ENCODE results near the gene MYO19. TPM values are rescaled to one million over a fixed set of nuclear protein-coding genes. Genes with fewer than 3 reads are reported as not detected.
A peak's percentile ranks its signal among the peaks of the same experiment; 100 is the strongest.

MYO19 gene
- total RNA-seq, 6 experiments from 2014 or later: 20.6 to 40.5 (median 28.9) TPM

DNA sequence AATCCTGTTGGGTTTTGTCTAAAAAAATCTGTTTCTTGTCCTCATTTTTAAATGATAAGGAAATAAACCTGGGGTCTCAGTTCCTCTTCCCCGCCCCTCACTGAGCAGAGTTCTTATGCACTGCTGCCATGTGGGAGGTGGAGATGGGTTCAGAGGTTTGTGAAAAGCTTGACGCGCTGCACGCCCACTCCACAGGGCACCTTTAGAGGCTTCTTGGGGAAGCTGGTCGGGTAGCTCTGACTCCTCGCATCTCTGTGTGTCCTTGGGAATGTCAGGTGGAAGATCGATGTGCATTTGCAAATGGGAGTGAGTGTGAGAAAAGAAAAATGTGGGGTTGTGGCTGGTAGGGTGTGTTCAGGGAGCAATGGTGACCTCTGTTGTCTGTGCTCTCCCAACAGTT lies 52.8 kb downstream of the MYO19 start:
- no peaks in the 10 kb centered on the region for H3K27me3 ChIP-seq
- no peak for DNase-seq
- no peak for ATAC-seq
- no peak for TF ChIP-seq POLR2A (IDR thresholded peaks at IDR 0.05)
- TF ChIP-seq, protein P1, sequence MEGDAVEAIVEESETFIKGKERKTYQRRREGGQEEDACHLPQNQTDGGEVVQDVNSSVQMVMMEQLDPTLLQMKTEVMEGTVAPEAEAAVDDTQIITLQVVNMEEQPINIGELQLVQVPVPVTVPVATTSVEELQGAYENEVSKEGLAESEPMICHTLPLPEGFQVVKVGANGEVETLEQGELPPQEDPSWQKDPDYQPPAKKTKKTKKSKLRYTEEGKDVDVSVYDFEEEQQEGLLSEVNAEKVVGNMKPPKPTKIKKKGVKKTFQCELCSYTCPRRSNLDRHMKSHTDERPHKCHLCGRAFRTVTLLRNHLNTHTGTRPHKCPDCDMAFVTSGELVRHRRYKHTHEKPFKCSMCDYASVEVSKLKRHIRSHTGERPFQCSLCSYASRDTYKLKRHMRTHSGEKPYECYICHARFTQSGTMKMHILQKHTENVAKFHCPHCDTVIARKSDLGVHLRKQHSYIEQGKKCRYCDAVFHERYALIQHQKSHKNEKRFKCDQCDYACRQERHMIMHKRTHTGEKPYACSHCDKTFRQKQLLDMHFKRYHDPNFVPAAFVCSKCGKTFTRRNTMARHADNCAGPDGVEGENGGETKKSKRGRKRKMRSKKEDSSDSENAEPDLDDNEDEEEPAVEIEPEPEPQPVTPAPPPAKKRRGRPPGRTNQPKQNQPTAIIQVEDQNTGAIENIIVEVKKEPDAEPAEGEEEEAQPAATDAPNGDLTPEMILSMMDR (IDR thresholded peaks at IDR 0.05): no peak
- H3K4me3 ChIP-seq: no peak overlapping the region
- 78% methylated on average over 7 of the region's 7 CpGs for WGBS (ENCODE audit: insufficient coverage, low coverage, low lambda C conversion rate, missing lambda C conversion rate)
- peaks cover 0 to 20% (median 0%) of the 10 kb centered on the region in 4 donors for H3K4me1 ChIP-seq
- no peaks in the 10 kb centered on the region for H3K9me3 ChIP-seq
- H3K27ac ChIP-seq: no peak overlapping the region
- no peaks in the 10 kb centered on the region for H3K36me3 ChIP-seq
- intact Hi-C loops (cut with DNase I): no loop called here

DNA sequence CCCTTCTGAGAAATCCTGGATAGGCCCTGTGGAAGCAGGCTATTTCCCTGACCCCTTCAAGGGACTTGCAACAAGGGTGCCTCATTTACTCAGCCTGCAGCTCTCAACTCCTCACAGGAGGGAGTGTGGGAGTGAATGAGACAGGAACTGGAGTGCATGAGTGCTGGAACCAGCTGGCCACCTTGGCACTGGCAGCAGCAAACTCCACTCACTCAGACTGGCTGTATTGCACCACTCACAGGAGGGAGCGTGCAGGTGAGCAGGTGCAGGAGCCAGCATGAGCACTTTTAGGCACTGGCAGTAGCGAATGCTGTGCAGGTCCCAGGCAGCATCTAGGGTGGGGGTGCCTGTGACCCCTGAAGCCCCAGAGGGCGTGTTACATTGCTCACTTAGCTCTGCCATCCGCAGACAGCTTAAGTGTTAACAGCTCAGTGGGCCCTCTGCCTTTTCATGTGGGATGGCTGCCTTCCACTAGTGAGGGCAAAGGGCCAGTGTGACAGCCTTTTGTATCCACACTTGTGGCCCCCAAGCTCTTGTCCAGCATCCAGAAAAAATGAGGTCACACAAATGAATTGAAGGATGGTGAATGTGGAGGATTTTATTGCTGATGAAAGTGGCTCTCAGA lies 59.2 kb downstream of the MYO19 start:
- ATAC-seq: no peak
- H3K27ac ChIP-seq: no peak overlapping the region
- TF ChIP-seq, protein P1 (IDR thresholded peaks at IDR 0.05): no peak
- TF ChIP-seq POLR2A (IDR thresholded peaks at IDR 0.05): no peak
- intact Hi-C loops (cut with DNase I): no loop called here
- H3K4me3 ChIP-seq: no peak overlapping the region
- H3K4me1 ChIP-seq: no peaks in the 10 kb centered on the region
- no peaks in the 10 kb centered on the region for H3K27me3 ChIP-seq
- WGBS (ENCODE audit: insufficient coverage, low coverage, low lambda C conversion rate, missing lambda C conversion rate): 70% methylated on average over 2 of the region's 4 CpGs
- no peaks in the 10 kb centered on the region for H3K9me3 ChIP-seq
- peak in 1 of 3 donors; percentile 29 for DNase-seq
- H3K36me3 ChIP-seq: no peaks in the 10 kb centered on the region

DNA sequence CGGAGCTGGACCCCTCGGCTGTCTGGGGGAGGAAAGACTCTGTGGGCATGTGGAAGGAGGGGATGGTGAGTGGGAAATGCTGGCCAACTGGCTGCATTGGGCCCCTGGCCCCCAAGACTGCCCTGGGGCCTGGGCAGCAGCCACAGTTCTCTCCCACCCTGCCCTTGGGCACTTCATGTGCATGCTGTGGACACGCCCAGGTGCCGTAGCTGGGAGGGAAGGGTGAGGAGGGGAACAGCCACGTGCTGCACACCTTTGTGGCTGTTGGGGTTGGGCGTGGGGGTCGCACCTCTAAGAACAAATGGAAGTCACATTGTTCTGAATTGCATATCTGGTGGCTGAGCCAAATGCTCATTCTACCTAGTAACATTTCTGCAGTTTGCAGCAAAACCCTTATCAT lies 60.1 kb downstream of the MYO19 start:
- Histone ChIP-seq H3K36me3 (no peaks in the 10 kb centered on the region), H3K27me3 (no peaks in the 10 kb centered on the region), H3K4me1 (no peaks in the 10 kb centered on the region), H3K9me3 (no peaks in the 10 kb centered on the region), H3K27ac (no peak overlapping the region), H3K4me3 (no peak overlapping the region)
- ATAC-seq: no peak
- intact Hi-C loops (cut with DNase I): no loop called here
- TF ChIP-seq POLR2A (IDR thresholded peaks at IDR 0.05): no peak
- TF ChIP-seq, protein P1 (IDR thresholded peaks at IDR 0.05): no peak
- DNase-seq: peak in 1 of 3 donors; percentile 8
- 45% methylated on average over 5 of the region's 7 CpGs for WGBS (ENCODE audit: insufficient coverage, low coverage, low lambda C conversion rate, missing lambda C conversion rate)

DNA sequence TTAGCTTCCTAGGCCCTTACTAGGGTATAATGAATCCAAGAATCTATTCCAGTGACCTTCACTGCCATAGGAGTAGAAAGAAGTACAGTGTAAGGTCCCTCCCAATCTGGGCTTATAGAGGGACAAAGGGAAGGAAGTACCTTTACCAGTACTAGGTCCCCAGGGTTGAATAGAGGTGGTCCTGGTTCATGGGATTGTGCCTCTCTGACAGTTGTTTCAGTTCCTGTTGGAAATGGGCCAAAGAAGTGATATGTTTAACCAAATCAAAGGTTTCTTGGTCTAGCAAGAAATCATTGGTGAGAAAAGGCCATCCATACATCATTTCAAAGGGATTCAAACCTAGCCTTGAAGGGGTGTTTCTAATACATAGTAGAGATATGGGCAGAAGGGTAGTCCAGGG lies 64.2 kb downstream of the MYO19 start:
- no peaks in the 10 kb centered on the region for H3K36me3 ChIP-seq
- no peaks in the 10 kb centered on the region for H3K4me1 ChIP-seq
- H3K27me3 ChIP-seq: no peaks in the 10 kb centered on the region
- DNase-seq (no peak), ATAC-seq (no peak)
- H3K4me3 ChIP-seq: no peak overlapping the region
- no peak overlapping the region for H3K27ac ChIP-seq
- TF ChIP-seq POLR2A (IDR thresholded peaks at IDR 0.05): no peak
- TF ChIP-seq, protein P1 (IDR thresholded peaks at IDR 0.05): no peak
- intact Hi-C loops (cut with DNase I): no loop called here
- H3K9me3 ChIP-seq: no peaks in the 10 kb centered on the region

DNA sequence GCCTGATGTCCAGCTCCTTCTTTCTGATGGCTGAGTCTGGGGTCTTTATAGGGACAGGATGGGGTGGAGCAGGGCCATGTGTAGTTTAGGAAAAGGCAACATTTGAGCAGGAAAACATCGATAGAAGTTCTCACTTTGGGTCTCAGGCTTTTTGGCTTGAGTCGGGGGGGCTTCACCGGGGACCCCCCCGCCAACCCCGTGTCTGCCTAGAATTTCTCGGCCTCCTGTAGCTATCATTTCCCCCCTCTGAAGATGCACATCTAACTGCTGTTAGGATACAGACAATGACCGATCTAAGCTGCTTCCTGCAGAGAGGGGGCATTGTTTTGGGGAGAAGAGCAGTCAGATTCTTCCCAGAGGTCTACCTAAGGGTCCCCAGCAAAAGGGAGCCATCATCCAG lies 64.9 kb downstream of the MYO19 start:
- ATAC-seq (no peak), DNase-seq (no peak)
- no peak for TF ChIP-seq POLR2A (IDR thresholded peaks at IDR 0.05)
- TF ChIP-seq, protein P1 (IDR thresholded peaks at IDR 0.05): no peak
- Histone ChIP-seq H3K4me3 (no peak overlapping the region), H3K9me3 (no peaks in the 10 kb centered on the region), H3K36me3 (no peaks in the 10 kb centered on the region), H3K27ac (no peak overlapping the region), H3K27me3 (no peaks in the 10 kb centered on the region), H3K4me1 (no peaks in the 10 kb centered on the region)
- intact Hi-C loops (cut with DNase I): no loop called here
- WGBS (ENCODE audit: insufficient coverage, low coverage, low lambda C conversion rate, missing lambda C conversion rate): 56% methylated on average over 3 of the region's 7 CpGs

Measured in right lobe of liver (tissue), 6 donors.